HG03097 (cell line): ENCODE measurements around the gene RPL14.
A peak's percentile ranks its signal among the peaks of the same experiment; 100 is the strongest.
"Not testable (repeated sequence)": the region's sequence is repeated elsewhere in the genome, so short reads cannot be mapped to it uniquely, and the experiment has no call there.

Experiments
- ATAC-seq: cut with Tn5 transposase; IDR thresholded peaks from one replicate; pipeline ENCODE4 v1.9.1; 2021; ENCODE audit not compliant: unreplicated experiment, low FRiP score

The RPL14 gene

GRCh38 chr3:40456940-40457823 lies at the start of gene RPL14:
Gene RPL14, plus strand, starts transcription at chr3:40457339. Its CDS starts 133 bp downstream, at chr3:40457472.
- ATAC-seq: peak; percentile 60

- no peak for ATAC-seq
Measured at GRCh38 chr3:40407611-40408010, 49.5 kb upstream of the RPL14 start.

DNA sequence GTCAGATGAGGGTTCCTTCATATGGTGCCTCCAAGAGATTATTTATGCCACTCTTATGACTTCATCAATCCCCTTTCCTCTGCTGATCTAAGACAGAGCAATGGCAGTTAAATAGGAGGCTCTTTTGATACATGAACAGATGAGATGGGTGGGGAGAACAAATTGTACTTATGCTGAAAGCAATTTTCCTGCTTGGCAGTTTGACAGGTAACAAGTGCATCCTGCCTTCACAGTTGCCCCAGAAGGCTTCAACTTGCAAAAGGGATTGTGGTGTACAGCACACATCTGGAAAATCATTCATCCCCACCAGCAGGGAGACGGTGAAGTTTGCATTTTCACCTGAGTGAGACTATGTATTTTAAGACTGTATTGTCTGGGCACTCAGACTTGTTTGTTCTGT lies 42.9 kb upstream of the RPL14 start:
- no peak for ATAC-seq

GRCh38 chr3:40417845-40418543 lies 39.1 kb upstream of the RPL14 start:
- ATAC-seq: no peak

GRCh38 chr3:40422861-40423260 lies 34.3 kb upstream of the RPL14 start:
- no peak for ATAC-seq

GRCh38 chr3:40427045-40427669 lies 30.0 kb upstream of the RPL14 start:
- ATAC-seq: no peak

GRCh38 chr3:40432793-40433192 lies 24.3 kb upstream of the RPL14 start:
- ATAC-seq: no peak

- ATAC-seq: no peak
Measured at GRCh38 chr3:40437889-40438288, 19.2 kb upstream of the RPL14 start.

DNA sequence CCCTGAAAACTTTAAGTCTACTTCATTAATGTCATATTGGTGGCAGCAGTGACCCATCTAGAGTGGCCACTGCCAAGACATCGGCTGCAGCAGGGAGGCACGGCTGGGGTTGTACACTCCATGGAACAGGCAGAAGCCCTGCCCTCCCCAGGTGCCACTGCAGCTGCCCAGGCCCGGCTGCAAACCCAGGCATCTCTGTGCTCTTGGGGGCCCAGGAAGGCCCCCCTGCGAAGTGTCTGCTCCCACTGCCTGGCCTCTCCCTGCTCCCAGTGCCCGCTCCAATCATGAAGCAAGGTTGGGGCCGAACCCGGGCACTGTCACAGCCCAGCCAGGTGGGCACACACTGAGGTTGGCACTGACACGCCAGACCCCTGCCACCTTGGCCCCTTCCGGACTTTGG lies 12.1 kb upstream of the RPL14 start:
- no peak for ATAC-seq

DNA sequence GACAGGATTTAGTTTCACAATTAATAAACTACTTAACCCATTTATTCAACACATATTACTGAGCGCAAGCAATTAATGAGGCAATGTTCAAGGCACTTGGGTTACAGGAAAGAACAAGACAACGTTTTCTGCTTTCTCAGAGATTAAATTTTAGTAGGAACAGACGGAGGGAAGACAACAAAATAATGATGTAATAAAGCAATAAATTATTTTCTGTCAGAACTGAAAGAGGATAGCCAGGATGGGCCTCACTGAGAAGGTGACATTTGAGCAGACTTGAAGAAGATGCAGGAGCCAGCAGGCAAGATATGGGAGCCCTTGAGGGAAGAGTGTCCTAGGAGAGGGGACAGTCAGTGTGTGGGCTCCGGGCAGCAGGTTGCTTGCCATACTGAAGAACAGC lies 11.3 kb upstream of the RPL14 start:
- ATAC-seq: no peak

- no peak for ATAC-seq
Measured at GRCh38 chr3:40450438-40450837, 6.7 kb upstream of the RPL14 start.

GRCh38 chr3:40451551-40451950 lies 5.6 kb upstream of the RPL14 start:
- ATAC-seq: no peak

GRCh38 chr3:40452057-40452456 lies 5.1 kb upstream of the RPL14 start:
- ATAC-seq: no peak

- ATAC-seq: no peak
Measured at GRCh38 chr3:40452562-40452875, 4.6 kb upstream of the RPL14 start.

DNA sequence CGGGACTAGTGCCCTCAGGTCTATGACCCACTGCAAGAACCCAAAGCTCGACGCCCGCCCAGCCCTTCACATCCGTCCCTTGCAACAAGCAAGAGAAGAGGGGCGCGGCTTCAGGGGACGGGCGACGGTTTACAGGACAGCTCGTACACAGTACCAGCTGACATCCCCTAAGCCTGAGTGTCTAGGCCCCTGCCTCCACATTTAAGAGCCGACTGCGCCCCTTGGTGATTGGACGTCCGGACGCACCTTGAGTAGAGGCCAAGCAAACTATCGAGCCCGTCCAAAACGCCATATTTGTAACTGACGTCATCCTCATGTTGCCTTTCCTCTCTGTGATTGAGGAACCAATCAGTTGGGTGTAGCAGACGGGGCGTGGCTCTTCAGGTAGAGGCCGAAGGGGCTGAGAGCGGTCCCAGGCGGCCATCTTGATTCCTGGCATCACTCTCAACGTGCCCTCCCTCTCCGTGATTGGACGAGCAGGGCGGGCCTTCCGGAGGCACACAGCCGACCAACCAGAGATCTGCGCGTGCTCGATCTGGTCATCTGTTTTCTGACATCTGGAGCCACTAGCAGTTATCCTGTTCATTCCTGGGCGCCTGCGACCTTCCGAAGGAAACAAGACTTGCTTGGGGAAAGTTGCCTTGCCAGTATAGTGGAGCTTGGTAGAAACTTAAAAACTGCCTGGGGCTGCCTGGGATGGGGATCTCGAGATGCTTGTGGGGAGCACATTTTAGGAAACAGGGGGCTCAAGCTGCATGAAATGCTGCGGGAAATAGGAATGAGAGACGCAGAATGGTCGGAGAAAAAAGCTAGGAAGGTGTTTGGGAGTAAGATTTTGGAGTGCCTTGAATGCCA lies 4.0 kb upstream of the RPL14 start:
- peak; percentile 95 for ATAC-seq

DNA sequence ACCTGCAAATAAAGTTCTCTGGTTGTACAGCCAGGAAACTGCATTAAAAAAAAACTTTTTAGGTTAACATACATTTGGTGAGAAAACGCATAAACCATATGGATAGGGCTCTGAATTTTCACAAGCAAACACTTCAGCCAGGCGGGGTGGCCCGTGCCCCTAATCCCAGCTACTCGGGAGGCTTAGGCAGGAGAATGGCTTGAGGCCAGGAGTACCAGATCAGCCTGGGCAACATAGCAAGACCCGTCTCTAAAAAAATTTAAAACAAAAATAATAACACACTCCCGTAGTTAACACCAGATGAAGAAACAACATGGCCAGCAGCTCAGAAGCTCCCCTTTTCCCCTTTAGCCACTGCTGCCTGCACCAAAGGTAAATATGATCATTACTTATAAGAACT lies 3.2 kb upstream of the RPL14 start:
- no peak for ATAC-seq

GRCh38 chr3:40455328-40455727 lies 1.8 kb upstream of the RPL14 start:
- ATAC-seq: no peak

DNA sequence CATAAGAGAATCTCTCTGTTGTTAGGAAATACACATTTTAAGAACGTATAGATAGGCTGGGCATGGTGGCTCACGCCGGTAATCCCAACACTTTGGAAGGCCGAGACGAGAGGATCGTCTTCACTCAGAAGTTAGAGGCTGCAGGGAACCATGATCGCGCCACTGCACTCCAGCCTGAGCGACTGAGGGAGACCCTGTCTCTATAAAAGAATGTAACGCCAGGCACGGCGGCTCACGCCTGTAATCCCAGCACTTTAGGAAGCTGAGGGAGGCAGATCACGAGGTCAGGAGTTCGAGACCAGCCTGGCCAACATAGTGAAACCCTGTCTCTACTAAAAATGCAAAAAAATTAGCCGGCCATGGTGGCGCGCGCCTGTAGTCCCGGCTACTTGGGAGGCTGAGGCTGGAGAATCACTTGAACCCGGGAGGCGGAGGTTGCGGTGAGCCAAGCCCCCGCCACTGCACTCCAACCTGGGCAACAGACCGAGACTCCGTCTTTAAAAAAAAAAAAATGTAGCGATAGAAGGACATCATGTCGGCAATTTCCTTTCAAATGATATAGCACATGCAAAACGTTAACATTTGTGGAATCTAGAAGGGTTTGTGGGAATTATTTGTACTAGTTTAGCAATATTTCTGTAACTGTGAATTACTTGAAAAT lies 730 bp upstream of the RPL14 start:
- ATAC-seq: no peak

- ATAC-seq: no peak
Measured at GRCh38 chr3:40458473-40458872, 1.3 kb downstream of the RPL14 start.

DNA sequence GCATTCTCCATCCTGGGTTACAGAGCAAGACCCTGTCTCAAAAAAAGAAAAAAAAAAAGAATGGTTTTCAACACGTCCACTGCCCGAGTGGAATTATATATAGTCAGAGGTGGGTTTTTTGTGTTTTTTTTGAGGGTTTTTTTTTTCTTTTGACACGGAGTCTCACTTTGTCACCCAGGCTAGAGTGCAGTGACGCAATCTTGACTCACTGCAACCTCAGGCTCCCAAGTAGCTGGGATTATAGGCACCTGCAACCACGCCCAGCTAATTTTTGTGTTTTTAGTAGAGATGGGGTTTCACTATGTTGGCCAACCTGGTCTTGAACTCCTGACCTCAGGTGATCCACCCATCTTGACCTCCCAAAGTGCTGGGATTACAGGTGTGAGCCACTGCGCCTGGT lies 3.3 kb downstream of the RPL14 start:
- ATAC-seq: not testable (repeated sequence)
